Measurements from ENCODE around the gene TIGD1.

TIGD1 gene

GRCh38 chr2:232562515-232563151 lies 12.3 kb upstream of the TIGD1 start:
- no peak overlapping the region for H2AFZ ChIP-seq (ENCODE audit: low read depth, low read length)
- no peaks in the 10 kb centered on the region for H3K4me1 ChIP-seq (ENCODE audit: insufficient read depth, low read length)
- H3K27me3 ChIP-seq (ENCODE audit: insufficient read depth, low read length) = no peaks in the 10 kb centered on the region
- peaks cover 83% of the 10 kb centered on the region for H3K36me3 ChIP-seq (ENCODE audit: insufficient read depth, low read length)
- H3K9me3 ChIP-seq (ENCODE audit: low read length) = no peaks in the 10 kb centered on the region
- no peak overlapping the region for H3K4me3 ChIP-seq (ENCODE audit: low read length)

DNA sequence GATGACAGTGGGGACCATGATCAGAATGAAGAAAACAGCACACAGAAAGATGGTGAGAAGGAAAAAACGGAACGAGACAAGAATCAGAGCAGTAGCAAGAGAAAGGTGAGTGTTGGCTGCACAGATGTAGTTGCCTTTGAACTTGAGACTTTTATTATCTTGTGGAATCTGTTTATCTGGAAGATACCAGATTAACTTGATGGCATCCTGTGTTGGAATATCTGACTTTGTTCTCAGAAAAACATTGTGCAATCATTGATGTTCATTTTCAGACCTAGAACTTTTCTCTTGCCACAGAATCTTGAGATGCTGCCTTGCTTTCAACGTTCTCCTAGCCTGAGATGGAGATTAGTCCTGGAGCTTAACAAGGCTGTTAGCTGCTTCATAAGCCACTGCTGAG lies 6.1 kb upstream of the TIGD1 start:
- no peak overlapping the region for H2AFZ ChIP-seq (ENCODE audit: low read depth, low read length)
- H3K27me3 ChIP-seq (ENCODE audit: insufficient read depth, low read length) = no peaks in the 10 kb centered on the region
- peaks cover 3% of the 10 kb centered on the region for H3K9me3 ChIP-seq (ENCODE audit: low read length)
- peaks cover 5% of the 10 kb centered on the region for H3K4me1 ChIP-seq (ENCODE audit: insufficient read depth, low read length)
- peaks cover 62% of the 10 kb centered on the region for H3K36me3 ChIP-seq (ENCODE audit: insufficient read depth, low read length)
- no peak overlapping the region for H3K4me3 ChIP-seq (ENCODE audit: low read length)

DNA sequence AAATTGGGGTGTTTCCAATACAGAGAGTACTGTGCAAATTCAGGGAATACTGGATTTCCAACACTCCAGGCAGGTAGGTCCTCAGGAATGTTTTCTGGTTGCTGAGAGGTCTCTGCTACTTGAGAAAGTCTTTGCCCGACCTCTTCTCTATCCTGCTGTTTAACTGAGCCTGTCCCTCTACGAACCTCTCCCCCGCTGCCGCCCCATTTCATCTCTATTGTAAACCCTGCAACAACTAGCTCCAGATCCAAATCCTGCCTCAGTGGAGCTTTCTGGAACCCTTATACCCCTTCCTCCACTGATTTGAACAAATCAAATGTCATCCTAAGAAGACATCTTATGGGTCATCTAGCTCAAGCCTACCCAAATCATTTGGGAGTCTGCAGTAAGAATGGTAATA lies 1.4 kb upstream of the TIGD1 start:
- H3K27me3 ChIP-seq (ENCODE audit: insufficient read depth, low read length) = no peaks in the 10 kb centered on the region
- H3K36me3 ChIP-seq (ENCODE audit: insufficient read depth, low read length) = peaks cover 39% of the 10 kb centered on the region
- no peak overlapping the region for H2AFZ ChIP-seq (ENCODE audit: low read depth, low read length)
- H3K4me1 ChIP-seq (ENCODE audit: insufficient read depth, low read length) = peaks cover 9% of the 10 kb centered on the region
- peak overlapping the region; percentile 87 for H3K4me3 ChIP-seq (ENCODE audit: low read length)
- H3K9me3 ChIP-seq (ENCODE audit: low read length) = peaks cover 17% of the 10 kb centered on the region

DNA sequence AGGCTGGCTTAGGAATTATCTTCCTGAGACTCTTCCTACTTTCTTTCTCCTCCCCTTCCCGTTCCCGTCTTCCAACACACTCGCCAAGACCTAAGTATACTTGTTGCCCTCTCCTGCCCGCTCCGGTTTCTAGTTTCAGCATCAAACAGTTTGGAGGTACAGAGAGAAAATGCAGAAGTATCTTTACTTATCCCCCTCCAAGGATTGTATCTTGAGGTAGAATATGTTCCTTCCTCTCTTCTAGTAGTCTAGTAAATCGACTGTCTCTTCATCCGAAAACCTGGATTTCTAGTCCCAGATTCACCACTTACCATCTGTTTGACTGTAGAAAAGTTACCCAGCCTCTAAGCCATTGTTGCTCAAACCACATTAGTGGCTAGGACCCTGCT lies 887 bp upstream of the TIGD1 start:
- H3K4me3 ChIP-seq (ENCODE audit: low read length) = peak overlapping the region; percentile 87
- peaks cover 18% of the 10 kb centered on the region for H3K9me3 ChIP-seq (ENCODE audit: low read length)
- no peak overlapping the region for H2AFZ ChIP-seq (ENCODE audit: low read depth, low read length)
- H3K36me3 ChIP-seq (ENCODE audit: insufficient read depth, low read length) = peaks cover 37% of the 10 kb centered on the region
- H3K27me3 ChIP-seq (ENCODE audit: insufficient read depth, low read length) = no peaks in the 10 kb centered on the region
- H3K4me1 ChIP-seq (ENCODE audit: insufficient read depth, low read length) = peaks cover 9% of the 10 kb centered on the region

DNA sequence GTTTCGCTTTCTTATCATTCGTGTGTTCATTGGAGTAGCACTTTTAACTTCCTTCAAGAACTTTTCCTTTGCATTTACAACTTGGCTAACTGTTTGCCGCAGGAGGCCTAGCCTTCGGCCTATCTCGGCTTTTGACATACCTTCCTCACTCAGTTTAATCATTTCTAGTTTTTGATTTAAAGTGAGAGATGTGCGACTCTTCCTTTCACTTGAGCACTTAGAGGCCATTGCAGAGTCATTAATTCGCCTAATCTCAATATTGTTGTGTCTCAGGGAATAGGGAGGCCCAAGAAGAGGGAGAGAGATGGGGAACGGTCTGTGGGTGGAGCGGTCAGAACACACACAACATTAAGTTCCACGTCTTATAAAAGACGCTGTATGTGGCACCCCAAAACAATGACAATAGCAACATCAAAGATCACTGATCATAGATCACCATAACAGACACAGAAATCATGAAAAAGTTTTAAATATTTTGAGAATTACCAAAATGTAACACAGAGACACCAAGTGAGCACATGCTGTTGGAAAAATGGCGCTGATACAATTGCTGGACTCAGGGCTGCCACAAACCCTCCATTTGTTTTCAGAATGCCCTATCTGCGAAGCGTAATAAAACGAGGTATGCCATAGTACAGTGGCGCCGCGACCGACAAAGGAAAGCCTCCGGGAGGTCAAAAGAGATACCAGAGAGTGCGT lies 553 bp downstream of the TIGD1 start:
- peak overlapping the region; percentile 87 for H3K4me3 ChIP-seq (ENCODE audit: low read length)
- H3K27me3 ChIP-seq (ENCODE audit: insufficient read depth, low read length) = no peaks in the 10 kb centered on the region
- H3K36me3 ChIP-seq (ENCODE audit: insufficient read depth, low read length) = peaks cover 37% of the 10 kb centered on the region
- peak overlapping the region; percentile 87 for H2AFZ ChIP-seq (ENCODE audit: low read depth, low read length)
- H3K9me3 ChIP-seq (ENCODE audit: low read length) = peaks cover 22% of the 10 kb centered on the region
- peaks cover 9% of the 10 kb centered on the region for H3K4me1 ChIP-seq (ENCODE audit: insufficient read depth, low read length)

GRCh38 chr2:232547991-232548390 lies 2.4 kb downstream of the TIGD1 start:
- Histone ChIP-seq H3K27me3 (ENCODE audit: insufficient read depth, low read length) (no peaks in the 10 kb centered on the region), H3K36me3 (ENCODE audit: insufficient read depth, low read length) (peaks cover 27% of the 10 kb centered on the region), H3K4me3 (ENCODE audit: low read length) (no peak overlapping the region), H2AFZ (ENCODE audit: low read depth, low read length) (no peak overlapping the region), H3K9me3 (ENCODE audit: low read length) (peaks cover 18% of the 10 kb centered on the region), H3K4me1 (ENCODE audit: insufficient read depth, low read length) (peaks cover 9% of the 10 kb centered on the region)

GRCh38 chr2:232545511-232546375 lies 4.6 kb downstream of the TIGD1 start:
- H3K36me3 ChIP-seq (ENCODE audit: insufficient read depth, low read length) = peaks cover 22% of the 10 kb centered on the region

DNA sequence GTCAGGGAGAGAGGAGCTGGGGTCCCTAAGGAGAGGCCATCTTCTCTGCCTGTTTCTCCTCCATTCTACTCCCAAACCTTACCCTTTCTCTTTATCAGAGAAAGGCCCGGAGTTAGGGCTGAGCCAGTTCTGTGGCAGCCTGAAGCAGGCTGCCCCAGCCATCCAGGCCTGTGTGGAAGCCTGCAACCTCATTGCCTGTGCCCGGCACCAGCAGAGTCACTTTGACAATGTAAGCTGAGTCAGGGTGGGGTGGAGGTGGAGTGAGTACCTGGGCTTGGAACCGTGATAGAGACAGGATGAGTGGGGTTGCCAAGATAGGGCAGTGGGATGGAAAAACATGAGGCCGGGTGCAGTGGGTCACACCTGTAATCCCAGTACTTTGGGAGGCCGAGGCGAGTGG lies 5.7 kb downstream of the TIGD1 start:
- Histone ChIP-seq H3K9me3 (ENCODE audit: low read length) (peaks cover 18% of the 10 kb centered on the region), H2AFZ (ENCODE audit: low read depth, low read length) (no peak overlapping the region), H3K36me3 (ENCODE audit: insufficient read depth, low read length) (peaks cover 22% of the 10 kb centered on the region), H3K4me1 (ENCODE audit: insufficient read depth, low read length) (no peaks in the 10 kb centered on the region), H3K27me3 (ENCODE audit: insufficient read depth, low read length) (no peaks in the 10 kb centered on the region), H3K4me3 (ENCODE audit: low read length) (no peak overlapping the region)

More at GRCh38 chr2:232545511-232546375, 4.6 kb downstream of the TIGD1 start:
- Histone ChIP-seq H3K4me3 (ENCODE audit: low read length) (no peak overlapping the region), H2AFZ (ENCODE audit: low read depth, low read length) (no peak overlapping the region), H3K27me3 (ENCODE audit: insufficient read depth, low read length) (no peaks in the 10 kb centered on the region), H3K9me3 (ENCODE audit: low read length) (peaks cover 18% of the 10 kb centered on the region), H3K4me1 (ENCODE audit: insufficient read depth, low read length) (no peaks in the 10 kb centered on the region)

DNA sequence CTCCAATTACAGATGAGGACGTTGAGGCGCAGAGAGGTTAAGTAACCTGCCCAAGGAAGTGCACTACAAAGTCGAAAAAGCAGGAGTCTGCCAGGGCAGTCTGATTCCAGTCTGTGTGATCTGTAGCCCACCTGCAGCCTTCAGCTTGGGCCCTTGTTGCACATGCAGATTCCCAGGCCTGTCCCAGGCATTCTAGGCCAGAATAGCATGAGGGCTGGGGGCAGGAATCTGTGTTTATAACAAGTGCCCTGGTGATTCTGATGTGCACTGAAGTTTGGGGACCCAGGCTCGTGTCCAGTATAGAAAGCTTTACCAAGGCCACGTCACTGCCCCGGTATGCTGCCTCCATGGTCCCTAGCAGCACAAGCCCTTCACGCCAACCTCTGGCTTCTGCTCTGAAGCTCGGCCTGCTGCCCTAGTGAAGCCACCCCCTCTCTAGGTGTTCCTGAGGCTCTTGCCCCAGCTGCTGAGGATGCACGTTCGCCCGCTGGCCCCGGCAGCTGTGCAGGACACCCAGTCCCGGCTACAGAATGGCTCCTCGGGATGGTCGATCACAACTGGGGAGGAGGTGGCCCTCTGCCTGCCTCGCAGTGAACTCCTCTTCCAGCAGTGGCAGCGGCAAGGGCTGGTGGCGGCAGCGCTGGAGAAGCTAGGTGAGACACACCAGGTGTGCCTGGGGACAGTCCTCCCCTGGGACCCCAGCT lies 6.3 kb downstream of the TIGD1 start:
- H3K36me3 ChIP-seq (ENCODE audit: insufficient read depth, low read length) = peaks cover 22% of the 10 kb centered on the region
- no peaks in the 10 kb centered on the region for H3K27me3 ChIP-seq (ENCODE audit: insufficient read depth, low read length)
- H3K9me3 ChIP-seq (ENCODE audit: low read length) = peaks cover 18% of the 10 kb centered on the region
- H3K4me3 ChIP-seq (ENCODE audit: low read length) = no peak overlapping the region
- no peaks in the 10 kb centered on the region for H3K4me1 ChIP-seq (ENCODE audit: insufficient read depth, low read length)
- no peak overlapping the region for H2AFZ ChIP-seq (ENCODE audit: low read depth, low read length)

DNA sequence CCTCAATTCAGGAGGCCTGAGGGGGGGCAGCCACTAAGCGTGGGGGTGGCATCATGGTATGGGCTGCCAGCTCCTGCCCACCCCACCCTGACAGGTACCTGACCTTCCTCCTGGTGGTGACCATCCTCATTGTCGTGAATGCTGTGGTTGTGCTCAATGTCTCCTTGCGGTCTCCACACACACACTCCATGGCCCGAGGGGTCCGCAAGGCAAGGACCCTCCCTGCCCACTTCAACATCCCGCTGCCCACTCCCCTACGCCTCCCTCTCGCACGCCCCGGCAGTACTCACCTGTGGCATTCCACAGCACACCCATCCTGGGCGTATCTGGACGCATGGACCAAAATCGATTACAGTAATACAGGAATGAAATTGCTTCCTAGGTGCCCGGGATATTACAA lies 6.9 kb downstream of the TIGD1 start:
- H3K27me3 ChIP-seq (ENCODE audit: insufficient read depth, low read length) = no peaks in the 10 kb centered on the region
- no peaks in the 10 kb centered on the region for H3K4me1 ChIP-seq (ENCODE audit: insufficient read depth, low read length)
- H3K4me3 ChIP-seq (ENCODE audit: low read length) = no peak overlapping the region
- H2AFZ ChIP-seq (ENCODE audit: low read depth, low read length) = no peak overlapping the region
- peaks cover 16% of the 10 kb centered on the region for H3K9me3 ChIP-seq (ENCODE audit: low read length)
- H3K36me3 ChIP-seq (ENCODE audit: insufficient read depth, low read length) = peaks cover 22% of the 10 kb centered on the region

DNA sequence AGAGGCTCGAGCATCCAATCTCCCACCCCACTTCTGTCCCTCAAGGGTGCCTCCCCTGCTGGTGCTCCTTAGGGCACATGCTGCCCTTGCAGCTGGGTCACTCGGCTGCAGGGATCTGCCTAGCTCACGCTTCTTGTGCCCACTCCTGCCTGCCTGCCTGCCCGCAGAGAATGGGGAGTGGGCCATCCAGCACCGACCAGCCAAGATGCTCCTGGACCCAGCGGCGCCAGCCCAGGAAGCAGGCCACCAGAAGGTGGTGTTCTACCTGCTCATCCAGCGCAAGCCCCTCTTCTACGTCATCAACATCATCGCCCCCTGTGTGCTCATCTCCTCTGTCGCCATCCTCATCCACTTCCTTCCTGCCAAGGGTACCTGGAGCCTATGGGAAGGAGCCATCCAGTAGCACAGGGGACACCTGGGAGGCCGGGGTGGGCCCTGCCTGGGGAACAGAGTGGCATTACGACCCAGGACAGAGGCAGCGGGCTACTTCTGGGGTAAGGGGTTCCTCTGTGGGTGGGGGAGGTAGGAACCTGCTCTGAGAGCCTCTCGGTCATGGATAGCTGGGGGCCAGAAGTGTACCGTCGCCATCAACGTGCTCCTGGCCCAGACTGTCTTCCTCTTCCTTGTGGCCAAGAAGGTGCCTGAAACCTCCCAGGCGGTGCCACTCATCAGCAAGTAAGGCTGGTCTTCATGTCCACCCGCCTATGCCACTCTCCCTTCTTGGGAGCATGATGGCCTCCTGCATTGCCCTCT lies 7.5 kb downstream of the TIGD1 start:
- H2AFZ ChIP-seq (ENCODE audit: low read depth, low read length) = no peak overlapping the region
- peaks cover 22% of the 10 kb centered on the region for H3K36me3 ChIP-seq (ENCODE audit: insufficient read depth, low read length)
- H3K4me3 ChIP-seq (ENCODE audit: low read length) = no peak overlapping the region
- H3K4me1 ChIP-seq (ENCODE audit: insufficient read depth, low read length) = no peaks in the 10 kb centered on the region
- no peaks in the 10 kb centered on the region for H3K27me3 ChIP-seq (ENCODE audit: insufficient read depth, low read length)
- peaks cover 14% of the 10 kb centered on the region for H3K9me3 ChIP-seq (ENCODE audit: low read length)

DNA sequence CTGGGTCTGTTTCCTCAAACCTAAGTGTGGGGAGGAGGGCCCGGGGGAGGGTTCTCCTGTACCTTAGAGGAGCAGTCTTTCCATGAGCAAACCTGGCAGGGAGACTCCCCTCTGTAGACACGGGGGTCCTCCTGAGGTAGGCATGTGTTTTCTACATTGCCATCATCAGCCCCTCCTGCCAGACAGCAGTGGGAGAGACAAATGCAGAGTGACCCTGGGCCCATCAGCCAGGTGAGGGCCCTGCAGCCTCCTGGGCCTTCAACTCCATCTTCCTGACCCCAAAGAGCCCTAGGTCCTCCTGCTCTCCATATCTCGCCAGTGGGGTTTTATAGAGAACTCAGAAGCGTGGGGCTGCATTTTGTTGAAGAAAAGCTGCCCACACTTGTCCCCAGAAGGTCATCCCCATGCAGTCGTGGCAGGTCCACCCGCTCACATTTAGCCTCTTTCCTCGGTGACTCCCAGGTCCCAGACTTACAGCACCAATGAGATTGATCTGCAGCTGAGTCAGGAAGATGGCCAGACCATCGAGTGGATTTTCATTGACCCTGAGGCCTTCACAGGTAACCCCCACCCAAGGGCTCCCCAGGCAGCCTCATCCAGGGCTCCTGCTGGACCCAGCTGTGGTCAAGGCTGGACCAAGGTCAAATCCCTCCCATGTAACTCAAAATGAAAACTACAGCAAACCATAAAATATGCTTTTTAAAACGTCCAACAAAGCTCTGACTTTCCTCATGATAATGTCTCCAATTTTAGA lies 8.2 kb downstream of the TIGD1 start:
- Histone ChIP-seq H3K4me1 (ENCODE audit: insufficient read depth, low read length) (no peaks in the 10 kb centered on the region), H3K9me3 (ENCODE audit: low read length) (peaks cover 9% of the 10 kb centered on the region), H3K27me3 (ENCODE audit: insufficient read depth, low read length) (no peaks in the 10 kb centered on the region), H3K4me3 (ENCODE audit: low read length) (no peak overlapping the region), H3K36me3 (ENCODE audit: insufficient read depth, low read length) (peaks cover 16% of the 10 kb centered on the region), H2AFZ (ENCODE audit: low read depth, low read length) (no peak overlapping the region)
